Heart right ventricle (tissue), 16 donors: ENCODE results near the gene CCDC102B. TPM values are rescaled to one million over a fixed set of nuclear protein-coding genes. Genes with fewer than 3 reads are reported as not detected.

Experiments used
- ATAC-seq, 8 donors: fragments of 200-7000 bp; cut with Tn5 transposase; one replicate each; pipeline ENCODE4 v1.9.1; 2020; ENCODE audit warnings: mild to moderate bottlenecking in 8 of 8, moderate library complexity in 8 of 8, moderate number of reproducible peaks in 1 of 8
- DNase-seq, 2 donors: peaks; one replicate each; pipeline ENCODE4 v3.0.0-alpha.2; 2020
- H3K27ac ChIP-seq, 10 donors: fragments of 200-600 bp; sonication (generic) in 2 of 10; one replicate each; pipeline versions ENCODE4 v1.5.0 to v1.8.0; 2020 to 2022; ENCODE audit warnings: mild to moderate bottlenecking in 3 of 10
- H3K27me3 ChIP-seq, 7 donors: fragments of 200-600 bp; one replicate each; pipeline ENCODE4 v1.8.0; 2021 to 2022; ENCODE audit warnings: mild to moderate bottlenecking in 2 of 7
- H3K36me3 ChIP-seq, 9 donors: fragments of 200-600 bp; sonication (generic) in 1 of 9; one replicate each; pipeline versions ENCODE4 v1.5.0 to v1.8.0; 2020 to 2022; ENCODE audit warnings: mild to moderate bottlenecking in 2 of 9
- H3K4me1 ChIP-seq, 9 donors: fragments of 200-600 bp; sonication (generic) in 1 of 9; one replicate each; pipeline versions ENCODE4 v1.5.0 to v1.8.0; 2020 to 2022; ENCODE audit warnings: mild to moderate bottlenecking in 4 of 9
- H3K4me3 ChIP-seq, 10 donors: fragments of 200-600 bp; sonication (generic) in 2 of 10; one replicate each; pipeline versions ENCODE4 v1.5.0 to v1.8.0; 2020 to 2022; ENCODE audit warnings: mild to moderate bottlenecking in 7 of 10, moderate library complexity in 2 of 10
- H3K9me3 ChIP-seq, 11 donors: fragments of 200-600 bp in 10 of 11; sonication (generic) in 2 of 11; one replicate each; pipeline versions ENCODE4 v1.5.0 to v1.8.0; 2013 to 2022; ENCODE audit warnings: mild to moderate bottlenecking in 2 of 11, control low read depth in 1 of 11, moderate library complexity in 1 of 11
- CTCF ChIP-seq, 9 donors: fragments of 200-600 bp; sonication (generic) in 2 of 9; IDR thresholded peaks; one replicate each; pipeline versions ENCODE4 v1.5.0 to v1.8.0; 2021 to 2022; ENCODE audit warnings: antibody characterized with exemption in 9 of 9, mild to moderate bottlenecking in 5 of 9, moderate library complexity in 1 of 9
- WGBS, 2 donors: extraction: QIAGEN DNeasy Blood & Tissue Kit; methylation state at CpG; one replicate each; pipeline ENCODE4 v1.1.7; 2013; ENCODE audit warnings: inconsistent platforms in 1 of 2; 5-methylcytosine and 5-hydroxymethylcytosine counted together
- intact Hi-C, 10 donors: fragments of 100-400 bp; cut with DNase I; formaldehyde crosslinking; loops; one replicate each; pipeline versions ENCODE4 v1.11.1 to v1.14.2; 2022
- polyA plus RNA-seq, 2 donors: library from polyadenylated mRNA; stranded (reverse); fragments of 200-250 nt; gene quantifications; one replicate each; pipeline ENCODE4 v1.2.3, GENCODE V29; 2013
- total RNA-seq, 10 donors: library from RNA; stranded (reverse); fragmentation: NEBNext Ultra II Directional in 3 of 10; extraction: Animal tissue kit (Norgen Biotek cat#: 25700) in 3 of 10; gene quantifications; one replicate each; pipeline versions ENCODE4 v1.2.1 to v1.2.4, GENCODE V29; 2021 to 2023
- donor health status: Arrhythmogenic right ventricular cardiomyopathy.
- donor health status: ischemic (EF 13 %, LVEDD 7.1; RV severe dilation, severe dysfunction).
- donor health status: healthy with polysubstance abuse.
- donor health status: DM: no; HTN: yes; CAD: no.
- donor health status: DM: no; HTN: no; CAD: no.
- donor health status: ischemic (EF 25% LVEDD 6.9; RV normal size, moderate dysfunction).
- donor health status: ischemic (EF 25% LVEDD 5.7; RV mildly dilated, moderate dysfunction).
- donor health status: healthy.
- donor health status: DM: yes; HTN: yes; CAD: no.
- donor health status: Ischemic cardiomyopathy.
- donor health status: ischemic (EF 35%, LVEDD 5.7; RV mildly dilated, moderate dysfunction).
- donor health status: nonischemic (EF 11% LVEDD 7.7; RV severe dilation, severe dysfunction).
- donor health status: DM: yes; HTN: yes; CAD: no.
- donor health status: PGD.
- donor health status: ischemic (EF 29% LVEDD 5.4; RV normal size, mild dysfunction).
- donor health status: nonischemic (EF 23%, LVEDD 6.1; RV moderate dilation, normal function).

Gene CCDC102B
- total and polyA plus RNA-seq, 12 donors, result 2.8 to 7.3 (median 5.8) TPM

DNA sequence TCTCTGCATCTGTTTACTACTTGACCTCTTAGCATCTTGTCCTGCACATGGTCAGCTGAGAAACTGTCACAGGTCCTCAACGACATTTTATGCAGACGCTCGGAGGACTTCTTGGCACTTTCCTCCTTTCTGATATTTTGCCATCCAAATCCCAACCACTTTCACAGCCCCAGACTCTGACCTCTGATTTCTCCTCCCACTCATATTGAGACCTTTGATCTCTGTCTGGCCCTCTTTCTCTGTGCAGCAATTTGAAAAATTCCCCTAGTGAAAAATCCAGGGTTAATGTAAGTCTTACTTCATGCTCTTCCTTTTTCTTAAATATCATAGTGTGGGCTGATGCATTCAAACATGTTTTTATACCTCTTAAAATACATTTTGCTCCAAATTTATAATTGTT lies 273.8 kb downstream of the CCDC102B start:
- ATAC-seq (no peak), DNase-seq (no peak)
- Histone ChIP-seq H3K4me1 (no peaks in the 10 kb centered on the region), H3K27ac (no peak overlapping the region), H3K4me3 (no peak overlapping the region), H3K9me3 (peaks cover 0 to 7% (median 0%) of the 10 kb centered on the region in 11 donors), H3K36me3 (no peaks in the 10 kb centered on the region), H3K27me3 (no peaks in the 10 kb centered on the region)
- intact Hi-C loops, result no loop called here
- TF ChIP-seq CTCF (IDR thresholded peaks at IDR 0.05), result no peak
- WGBS, 2 donors, result 72 to 81% methylated on average over 3 of the region's 3 CpGs

- intact Hi-C loops, result no loop called here
- no peaks in the 10 kb centered on the region for H3K4me1 ChIP-seq
- H3K4me3 ChIP-seq, result no peak overlapping the region
- H3K36me3 ChIP-seq, result no peaks in the 10 kb centered on the region
- DNase-seq (no peak), ATAC-seq (no peak)
- no peaks in the 10 kb centered on the region for H3K9me3 ChIP-seq
- no peak for TF ChIP-seq CTCF (IDR thresholded peaks at IDR 0.05)
- WGBS, 2 donors, result 56 to 57% methylated on average over 2 of the region's 2 CpGs
- H3K27ac ChIP-seq, result no peak overlapping the region
- no peaks in the 10 kb centered on the region for H3K27me3 ChIP-seq
These were observed 284.0 kb downstream of the CCDC102B start for GRCh38 chr18:69081846-69082245.

- 86 to 97% methylated on average over 1 of the region's 1 CpG for WGBS, 2 donors
- no peak overlapping the region for H3K4me3 ChIP-seq
- DNase-seq, result no peak
- no peak overlapping the region for H3K27ac ChIP-seq
- TF ChIP-seq CTCF (IDR thresholded peaks at IDR 0.05), result no peak
- no peak for ATAC-seq
- no peaks in the 10 kb centered on the region for H3K36me3 ChIP-seq
- no peaks in the 10 kb centered on the region for H3K4me1 ChIP-seq
- no peaks in the 10 kb centered on the region for H3K9me3 ChIP-seq
- no peaks in the 10 kb centered on the region for H3K27me3 ChIP-seq
- intact Hi-C loops, result no loop called here
These were observed 284.6 kb downstream of the CCDC102B start for GRCh38 chr18:69082499-69082898.

DNA sequence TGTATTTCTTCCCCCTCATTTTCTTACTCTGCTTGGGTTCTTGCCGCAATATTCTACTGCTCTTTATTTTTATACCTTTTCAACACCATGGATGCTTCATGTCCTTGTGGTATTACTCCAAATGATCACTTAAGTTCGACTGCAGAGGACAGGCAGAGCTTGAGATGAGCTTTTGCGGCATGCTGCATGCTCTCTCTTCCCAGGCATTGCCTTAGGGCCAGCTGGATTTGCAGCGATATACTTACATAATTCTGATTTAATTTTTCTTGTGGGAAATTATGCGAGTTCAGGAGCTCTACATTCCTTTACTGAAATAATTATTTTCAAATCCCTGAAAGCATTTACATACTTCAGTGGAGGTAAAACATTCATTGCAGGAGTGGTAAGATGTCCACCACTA lies 288.1 kb downstream of the CCDC102B start:
- 76 to 83% methylated on average over 5 of the region's 5 CpGs for WGBS, 2 donors
- Histone ChIP-seq H3K27me3 (no peaks in the 10 kb centered on the region), H3K4me3 (no peak overlapping the region), H3K27ac (no peak overlapping the region), H3K36me3 (no peaks in the 10 kb centered on the region), H3K4me1 (no peaks in the 10 kb centered on the region), H3K9me3 (no peaks in the 10 kb centered on the region)
- intact Hi-C loops, result no loop called here
- ATAC-seq (no peak), DNase-seq (no peak)
- TF ChIP-seq CTCF (IDR thresholded peaks at IDR 0.05), result no peak

DNA sequence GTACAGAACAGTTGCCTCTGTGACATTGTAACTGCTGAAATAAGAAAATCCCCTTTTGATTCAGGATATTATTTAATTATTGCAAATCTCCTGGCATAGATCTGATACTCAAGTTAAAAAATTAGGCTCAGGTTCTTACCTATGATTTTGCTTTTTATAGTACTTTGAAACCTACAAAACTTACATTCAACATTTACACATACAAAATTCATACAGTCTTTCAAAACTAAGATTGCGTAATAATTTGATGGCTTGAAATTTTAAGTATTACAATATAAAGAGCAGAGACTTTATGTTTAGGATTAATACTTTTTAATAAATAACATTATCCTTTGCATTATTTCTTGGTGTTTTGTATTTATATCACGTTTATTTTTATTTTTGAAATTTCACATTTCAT lies 291.1 kb downstream of the CCDC102B start:
- H3K27ac ChIP-seq, result no peak overlapping the region
- WGBS, 2 donors, result 82 to 86% methylated on average over 2 of the region's 2 CpGs
- ATAC-seq, result no peak
- H3K4me3 ChIP-seq, result no peak overlapping the region
- no peaks in the 10 kb centered on the region for H3K27me3 ChIP-seq
- H3K36me3 ChIP-seq, result no peaks in the 10 kb centered on the region
- H3K9me3 ChIP-seq, result no peaks in the 10 kb centered on the region
- TF ChIP-seq CTCF (IDR thresholded peaks at IDR 0.05), result no peak
- intact Hi-C loops, result no loop called here
- DNase-seq, result no peak
- no peaks in the 10 kb centered on the region for H3K4me1 ChIP-seq
